K562 (cell line): ENCODE measurements around the gene CYP2R1. TPM values are rescaled to one million over a fixed set of nuclear protein-coding genes. Genes with fewer than 3 reads are reported as not detected.
A peak's percentile ranks its signal among the peaks of the same experiment; 100 is the strongest.

Source experiments
- ARID2 ChIP-seq: fragments of 450-650 bp; IDR thresholded peaks from 2 replicates; pipeline ENCODE4 v1.6.1; 2017; ENCODE audit warnings: antibody characterized with exemption, mild to moderate bottlenecking
- ARID4B ChIP-seq: sonication (generic); formaldehyde crosslinking; IDR thresholded peaks from 2 replicates; pipeline ENCODE4 v1.8.0; 2022; ENCODE audit warnings: mild to moderate bottlenecking, missing genetic modification reagents
- HMBOX1 ChIP-seq: sonication (generic); IDR thresholded peaks from 2 replicates; pipeline ENCODE4 v1.6.1; 2016
- KLF13 ChIP-seq: fragments of 450-650 bp; IDR thresholded peaks from 2 replicates; pipeline ENCODE4 v1.6.1; 2016; ENCODE audit warnings: missing genetic modification characterization, low read depth, mild to moderate bottlenecking, missing compliant biosample characterization, moderate library complexity, borderline replicate concordance
- MAFG ChIP-seq: fragments of 450-650 bp; conservative IDR thresholded peaks from 2 replicates; pipeline ENCODE4 v1.6.1; 2016; ENCODE audit warnings: missing genetic modification characterization, missing compliant biosample characterization
- MCM7 ChIP-seq, 2 experiments: fragments of 450-650 bp; IDR thresholded peaks; 2 replicates each; pipeline ENCODE4 v1.6.1; 2016 to 2018
- MYBL2 ChIP-seq, 2 experiments: fragments of 450-650 bp in 1 of 2; sonication (generic) in 1 of 2; formaldehyde crosslinking in 1 of 2; IDR thresholded peaks; 2 replicates each; pipeline versions ENCODE4 v1.6.1 to v1.8.1; 2017 to 2022; ENCODE audit warnings: borderline replicate concordance in 1 of 2, inconsistent platforms in 1 of 2, low read depth in 1 of 2, mild to moderate bottlenecking in 1 of 2, missing genetic modification reagents in 1 of 2, moderate library complexity in 1 of 2
- NFIC ChIP-seq: fragments of 450-650 bp; IDR thresholded peaks from 2 replicates; pipeline ENCODE4 v1.6.1; 2017; ENCODE audit warnings: mild to moderate bottlenecking, inconsistent platforms
- POLR2AphosphoS5 ChIP-seq: IDR thresholded peaks from 2 replicates; pipeline ENCODE4 v1.6.1; 2011; ENCODE audit warnings: mild to moderate bottlenecking, low read depth, low read length, moderate library complexity; ENCODE audit not compliant: control insufficient read depth, insufficient read depth
- RB1 ChIP-seq: fragments of 450-650 bp; IDR thresholded peaks from 2 replicates; pipeline ENCODE4 v1.6.1; 2017; ENCODE audit warnings: low read depth, mild to moderate bottlenecking
- TCF3 ChIP-seq: sonication (generic); formaldehyde crosslinking; IDR thresholded peaks from 2 replicates; pipeline ENCODE4 v1.4.0; 2020; ENCODE audit warnings: mild to moderate bottlenecking, missing genetic modification reagents
- ZBTB34 ChIP-seq: fragments of 250-450 bp; sonication (Bioruptor Pico); IDR thresholded peaks from 2 replicates; pipeline ENCODE4 v1.8.0; 2021; ENCODE audit warnings: mild to moderate bottlenecking, moderate library complexity
- ZNF277 ChIP-seq: fragments of 250-450 bp; sonication (Bioruptor Pico); IDR thresholded peaks from 2 replicates; pipeline ENCODE4 v1.8.0; 2022; ENCODE audit warnings: inconsistent platforms, mild to moderate bottlenecking, moderate library complexity, borderline replicate concordance
- ZNF561 ChIP-seq: fragments of 450-650 bp; formaldehyde crosslinking; conservative IDR thresholded peaks from 2 replicates; pipeline ENCODE4 v1.4.0; 2020; ENCODE audit warnings: mild to moderate bottlenecking, moderate library complexity
- ZNF639 ChIP-seq, 2 experiments: fragments of 200-800 bp in 1 of 2; sonication (Bioruptor generic) in 1 of 2; sonication (generic) in 1 of 2; formaldehyde crosslinking in 1 of 2; IDR thresholded peaks in 1 of 2; conservative IDR thresholded peaks in 1 of 2; 2 replicates each; pipeline versions ENCODE4 v1.5.0 to v1.6.1; 2016 to 2020; ENCODE audit warnings: missing compliant biosample characterization in 1 of 2, missing genetic modification characterization in 1 of 2, missing genetic modification reagents in 1 of 2
- polyA plus RNA-seq, 8 experiments: library from polyadenylated mRNA; depleted of rRNA in 4 of 8; stranded (reverse) in 5 of 8; unstranded in 3 of 8; fragments of >200 nt; fragmentation: Nextera tagmentation in 2 of 8; fragmentation: Illumina TruSeq in 1 of 8; extraction: Ambion mirVana in 2 of 8; extraction: Trizol in 1 of 8; gene quantifications; 2 replicates each; pipeline versions ENCODE4 v1.2.1 to v1.2.3, GENCODE V29; 2011 to 2014; ENCODE audit warnings: inconsistent platforms in 1 of 8, missing spikeins in 1 of 8
- total RNA-seq, 7 experiments: library from RNA; depleted of rRNA in 6 of 7; stranded (reverse); fragments of >200 nt in 6 of 7; fragmentation: Illumina TruSeq in 2 of 7; extraction: Trizol in 2 of 7; gene quantifications; 2 replicates each; pipeline versions ENCODE4 v1.2.1 to v1.2.3, GENCODE V29; 2011 to 2021; ENCODE audit warnings: low replicate concordance in 1 of 7

Gene CYP2R1
- total and polyA plus RNA-seq, 9 of the 15 experiments (the other 6 are each of a cell fraction or from before 2014, with no cell fraction given): 19.4 to 40.5 (median 29.4) TPM

GRCh38 chr11:14891143-14892035, 642 bp downstream of the CYP2R1 start (continued):
- TF ChIP-seq RB1 (peak; percentile 67), MAFG (tag) (no peak), ZNF277 (CRISPR knock-in tag) (no peak), ZNF561 (CRISPR knock-in tag) (no peak), MYBL2 (IDR thresholded peaks at IDR 0.05; ENCODE audit: low read depth) (no peak), MYBL2 (CRISPR knock-in tag; IDR thresholded peaks at IDR 0.05; ENCODE audit: borderline replicate concordance) (no peak), MCM7 (IDR thresholded peaks at IDR 0.05) (no peak), HMBOX1 (no peak), KLF13 (tag) (peak; percentile 70), NFIC (peak; percentile 81), ZNF639 (CRISPR knock-in tag; conservative IDR thresholded peaks at IDR 0.05 in 1 of 2, IDR thresholded peaks at IDR 0.05 in 1 of 2) (no peak), POLR2AphosphoS5 (peak; percentile 75), ARID4B (CRISPR knock-in tag) (peak; percentile 84), ZBTB34 (no peak), ARID2 (no peak), TCF3 (CRISPR knock-in tag) (no peak)
